NCI-H1417 (cell line): ENCODE results near the gene C3orf52.

Source experiments
- DNase-seq, 3 experiments: peaks; one replicate each; lab custom pipeline; 2025; lab: John Stamatoyannopoulos, UW

Gene C3orf52

GRCh38 chr3:112136959-112137693 is 50.9 kb downstream of the C3orf52 start:
- DNase-seq = peak; percentile 52 to 83 (median 62)

GRCh38 chr3:112137781-112138180 is 51.6 kb downstream of the C3orf52 start:
- no peak for DNase-seq

DNA sequence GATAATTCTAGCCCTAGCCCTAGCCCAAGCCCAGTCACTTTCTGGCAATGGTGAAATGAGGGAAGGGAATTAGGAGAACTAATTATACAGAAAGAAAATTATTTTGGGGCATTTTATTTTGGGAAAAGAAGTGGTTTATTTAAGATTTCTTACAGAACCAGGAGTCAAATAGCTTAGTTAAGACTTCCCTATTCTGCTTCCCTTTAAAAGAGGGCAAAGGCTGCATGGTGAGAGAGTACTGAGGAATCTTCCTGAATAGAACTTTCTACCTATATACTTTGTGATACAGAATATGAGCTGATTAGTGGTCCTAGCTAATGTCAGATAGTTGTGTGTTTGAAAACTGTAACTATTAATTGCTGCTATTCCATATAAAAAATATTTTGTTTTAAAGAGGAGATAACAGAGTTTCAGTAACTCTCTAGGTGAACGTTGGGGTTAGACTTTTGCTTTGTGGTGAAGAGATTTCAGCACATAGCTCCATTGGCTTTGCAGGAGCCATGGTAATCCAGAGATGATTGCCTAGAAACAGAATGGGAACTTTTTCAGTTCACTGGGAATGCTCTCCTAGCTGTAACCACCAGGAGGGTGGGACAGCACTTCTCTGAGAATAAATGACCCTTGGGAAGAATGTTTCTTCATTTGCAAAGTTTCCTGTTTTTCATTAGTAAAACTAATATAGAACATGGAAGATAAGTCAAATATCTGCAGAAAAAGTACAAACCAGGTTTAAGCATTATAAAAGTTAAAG is 52.2 kb downstream of the C3orf52 start:
- DNase-seq = no peak

GRCh38 chr3:112140584-112140983 is 54.4 kb downstream of the C3orf52 start:
- DNase-seq = no peak

- no peak for DNase-seq
Observed at GRCh38 chr3:112141293-112141692, 55.1 kb downstream of the C3orf52 start.

- no peak for DNase-seq
Observed at GRCh38 chr3:112143251-112143650, 57.1 kb downstream of the C3orf52 start.

- DNase-seq = no peak
Observed at GRCh38 chr3:112143689-112144088, 57.5 kb downstream of the C3orf52 start.

- DNase-seq = no peak
Observed at GRCh38 chr3:112149136-112149535, 62.9 kb downstream of the C3orf52 start.

GRCh38 chr3:112167758-112168157 is 81.6 kb downstream of the C3orf52 start:
- no peak for DNase-seq
